Kidney glomerular epithelial cell (primary cell): ENCODE data around the gene MPHOSPH9.
"Not testable (repeated sequence)": the region's sequence is repeated elsewhere in the genome, so short reads cannot be mapped to it uniquely, and the experiment has no call there.

Source experiments
- DNase-seq: peaks from one replicate; lab custom pipeline; 2025; lab: John Stamatoyannopoulos, UW

MPHOSPH9 gene

GRCh38 chr12:123254853-123255446 lies 22.0 kb upstream of the MPHOSPH9 start:
- DNase-seq: no peak

- DNase-seq: no peak
Observed at GRCh38 chr12:123253641-123254459, 20.9 kb upstream of the MPHOSPH9 start.

- not testable (repeated sequence) for DNase-seq
Observed at GRCh38 chr12:123252365-123252764, 19.4 kb upstream of the MPHOSPH9 start.

- DNase-seq: no peak
Observed at GRCh38 chr12:123251403-123252076, 18.6 kb upstream of the MPHOSPH9 start.

- DNase-seq: peak; percentile 86
Observed at GRCh38 chr12:123250471-123251383, 17.8 kb upstream of the MPHOSPH9 start.

GRCh38 chr12:123248996-123249741 lies 16.2 kb upstream of the MPHOSPH9 start:
- DNase-seq: not testable (repeated sequence)

GRCh38 chr12:123248129-123248528 lies 15.2 kb upstream of the MPHOSPH9 start:
- not testable (repeated sequence) for DNase-seq

GRCh38 chr12:123245678-123246077 lies 12.7 kb upstream of the MPHOSPH9 start:
- no peak for DNase-seq

GRCh38 chr12:123243671-123244262 lies 10.8 kb upstream of the MPHOSPH9 start:
- no peak for DNase-seq

GRCh38 chr12:123242116-123242904 lies 9.4 kb upstream of the MPHOSPH9 start:
- DNase-seq: no peak

GRCh38 chr12:123238961-123239360 lies 6.0 kb upstream of the MPHOSPH9 start:
- no peak for DNase-seq

GRCh38 chr12:123238330-123238682 lies 5.4 kb upstream of the MPHOSPH9 start:
- DNase-seq: no peak

- DNase-seq: peak; percentile 56
Observed at GRCh38 chr12:123237646-123238329, 4.8 kb upstream of the MPHOSPH9 start.

- DNase-seq: no peak
Observed at GRCh38 chr12:123233505-123234308, 766 bp upstream of the MPHOSPH9 start.

GRCh38 chr12:123232472-123232806 lies 502 bp downstream of the MPHOSPH9 start:
- no peak for DNase-seq

GRCh38 chr12:123231931-123232330 lies 1.0 kb downstream of the MPHOSPH9 start:
- no peak for DNase-seq

GRCh38 chr12:123229051-123229450 lies 3.9 kb downstream of the MPHOSPH9 start:
- no peak for DNase-seq

- DNase-seq: no peak
Observed at GRCh38 chr12:123227581-123228258, 5.2 kb downstream of the MPHOSPH9 start.
